Measurements from ENCODE around the gene DNAJB6.

DNAJB6 gene

DNA sequence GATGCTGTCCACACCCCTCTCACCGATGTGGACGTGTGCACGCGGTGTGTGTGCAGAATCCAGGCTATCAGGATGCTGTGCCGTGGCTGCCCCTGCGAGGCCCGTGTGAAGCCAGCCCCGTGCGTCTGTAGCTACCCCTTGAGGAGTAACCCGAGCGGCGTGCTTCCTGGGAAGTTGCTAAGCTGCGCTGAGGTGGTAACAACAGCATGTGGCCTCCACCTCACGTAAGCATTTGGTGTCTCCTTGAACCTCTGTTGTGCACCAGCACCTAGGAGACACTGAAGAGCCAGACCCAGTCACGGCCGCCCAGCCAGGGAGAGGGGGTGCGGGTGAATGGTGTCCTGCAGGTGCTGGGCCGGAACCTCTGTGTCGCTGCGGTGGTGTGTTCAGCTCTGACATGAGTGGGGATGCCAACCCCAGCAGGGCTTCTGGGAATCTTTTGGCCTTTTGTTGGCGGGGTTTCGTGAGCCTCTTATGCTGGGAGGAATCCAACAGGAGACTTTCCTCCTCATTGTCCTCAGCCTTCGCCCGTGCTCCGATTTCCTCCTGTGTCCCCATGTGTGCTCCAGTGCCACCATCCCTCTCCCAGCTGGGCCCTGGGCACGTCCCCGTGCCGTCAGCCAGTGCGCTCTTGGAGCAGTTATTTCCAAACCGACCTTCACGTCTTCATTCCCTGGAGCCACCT lies 60.4 kb downstream of the DNAJB6 start:
- no peak for DNase-seq

- no peak for DNase-seq
Observed at GRCh38 chr7:157397731-157398691, 61.2 kb downstream of the DNAJB6 start.

- no peak for DNase-seq
Observed at GRCh38 chr7:157399086-157399687, 62.4 kb downstream of the DNAJB6 start.

DNA sequence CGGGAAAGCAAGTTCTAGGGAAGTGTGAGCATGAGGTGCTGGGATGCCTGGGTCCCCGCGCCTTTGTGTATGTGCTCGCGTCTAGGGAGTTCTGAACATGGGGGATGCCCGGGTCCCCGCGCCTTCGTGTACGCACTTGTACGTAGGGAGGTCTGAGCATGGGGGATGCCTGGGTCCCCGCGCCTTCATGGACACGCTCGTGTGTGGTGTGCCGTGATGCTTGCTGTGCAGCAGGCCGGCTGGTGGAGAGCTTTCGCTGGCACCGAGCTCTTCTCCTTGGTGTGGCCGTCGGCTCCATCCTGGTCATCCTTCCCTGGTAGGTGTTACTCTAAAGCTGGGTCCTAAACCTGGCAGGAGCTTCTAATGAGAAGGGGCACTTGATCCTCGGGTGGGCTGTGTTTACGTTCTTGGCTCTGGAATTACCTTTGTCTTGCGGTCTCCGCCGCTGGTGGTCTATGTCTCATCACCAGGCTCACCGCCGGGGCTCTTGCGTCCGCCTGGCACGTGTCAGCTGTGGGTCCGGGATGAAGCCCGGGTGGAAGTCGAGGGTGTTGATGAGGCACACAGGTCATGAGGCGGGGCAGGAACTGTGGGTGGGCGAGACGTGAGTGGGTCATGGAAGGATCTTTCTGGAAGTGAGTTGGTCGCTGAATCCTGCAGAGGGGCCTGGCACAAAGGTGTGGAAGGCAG lies 63.5 kb downstream of the DNAJB6 start:
- no peak for DNase-seq

DNA sequence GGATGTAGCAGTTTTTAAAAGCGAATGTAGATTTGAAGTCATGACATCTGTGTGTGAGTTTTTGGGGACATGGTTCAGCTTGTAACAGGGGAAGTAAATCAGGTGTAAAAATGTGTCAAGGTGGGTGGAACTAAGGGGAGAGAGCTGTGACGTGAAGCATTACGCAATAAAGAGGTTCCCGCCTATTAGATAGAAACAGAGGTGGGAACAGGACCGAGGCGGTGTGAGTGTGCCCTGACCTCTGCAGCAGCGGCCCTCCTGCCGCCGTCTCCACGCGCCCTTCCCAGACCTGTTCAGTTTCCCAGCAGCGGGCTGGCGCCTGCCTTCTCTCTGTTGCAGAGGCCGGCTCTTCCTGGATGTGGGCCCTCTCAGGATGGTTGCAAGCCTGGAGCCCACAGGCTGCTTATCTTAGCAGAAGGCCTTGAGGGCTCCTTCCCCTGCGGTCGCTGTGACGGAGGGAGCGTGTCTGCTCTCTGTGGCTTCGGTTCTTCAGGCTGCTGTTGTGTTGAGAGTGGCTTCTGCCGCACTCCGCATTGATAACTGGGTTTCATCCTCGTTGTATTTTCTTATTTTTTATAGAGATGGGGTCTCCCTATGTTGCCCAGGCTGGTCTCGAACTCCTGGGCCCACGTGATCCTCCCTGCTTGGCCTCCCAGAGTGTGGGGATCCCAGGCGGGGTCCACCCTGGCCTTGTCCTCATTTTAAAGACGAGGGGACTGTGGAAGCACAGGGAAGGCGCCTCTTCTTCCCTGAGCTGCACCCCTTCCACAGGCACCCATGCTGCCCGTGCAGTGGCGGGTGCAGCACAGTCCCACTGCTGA lies 65.0 kb downstream of the DNAJB6 start:
- DNase-seq, result no peak

GRCh38 chr7:157402388-157402703 lies 65.5 kb downstream of the DNAJB6 start:
- no peak for DNase-seq

- no peak for DNase-seq
Observed at GRCh38 chr7:157402911-157403534, 66.2 kb downstream of the DNAJB6 start.

GRCh38 chr7:157403646-157404401 lies 67.0 kb downstream of the DNAJB6 start:
- no peak for DNase-seq

- no peak for DNase-seq
Observed at GRCh38 chr7:157404845-157405481, 68.2 kb downstream of the DNAJB6 start.

DNA sequence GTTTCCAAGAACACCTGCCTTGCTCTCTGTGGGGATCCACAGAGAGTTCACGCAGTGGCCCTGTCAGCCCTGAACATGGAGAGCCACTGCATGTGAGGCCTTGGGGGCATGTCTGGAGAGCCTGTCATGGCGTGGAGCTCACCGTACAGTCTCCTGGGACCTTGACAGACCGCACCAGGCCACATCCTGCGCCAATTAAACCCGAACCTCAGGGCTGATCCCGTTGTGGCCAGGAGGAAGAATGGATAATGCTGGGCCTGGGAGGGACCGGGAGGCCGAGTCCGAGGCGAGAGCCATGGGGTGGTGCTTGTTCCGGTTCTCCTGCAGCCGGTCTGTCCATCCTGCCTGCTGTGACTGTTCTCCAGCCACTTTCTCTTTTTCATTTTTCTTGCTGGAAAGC lies 68.7 kb downstream of the DNAJB6 start:
- no peak for DNase-seq

GRCh38 chr7:157405914-157406810 lies 69.4 kb downstream of the DNAJB6 start:
- no peak for DNase-seq

DNA sequence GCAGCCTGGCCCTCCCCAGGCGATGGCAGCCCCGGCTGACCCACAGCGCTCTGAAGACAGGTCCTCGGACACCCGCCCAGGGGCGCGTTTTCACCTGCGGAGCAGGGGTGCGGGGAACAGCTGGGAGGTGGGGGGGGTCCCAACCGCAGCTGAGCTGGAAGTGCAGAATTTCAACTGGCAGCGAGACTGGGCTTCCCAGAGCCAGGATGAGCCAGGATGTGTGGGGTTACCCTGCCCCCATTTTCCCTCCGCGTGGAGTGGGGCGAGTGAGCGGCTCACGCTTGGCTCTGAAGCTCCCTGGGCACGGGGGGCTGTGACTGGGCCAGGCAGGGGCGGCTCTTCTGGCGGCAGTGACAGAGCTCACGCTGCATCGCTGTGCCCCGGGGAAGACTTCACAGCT lies 70.2 kb downstream of the DNAJB6 start:
- no peak for DNase-seq

GRCh38 chr7:157407512-157408257 lies 70.9 kb downstream of the DNAJB6 start:
- DNase-seq, result no peak

GRCh38 chr7:157408258-157409101 lies 71.7 kb downstream of the DNAJB6 start:
- DNase-seq, result no peak

DNA sequence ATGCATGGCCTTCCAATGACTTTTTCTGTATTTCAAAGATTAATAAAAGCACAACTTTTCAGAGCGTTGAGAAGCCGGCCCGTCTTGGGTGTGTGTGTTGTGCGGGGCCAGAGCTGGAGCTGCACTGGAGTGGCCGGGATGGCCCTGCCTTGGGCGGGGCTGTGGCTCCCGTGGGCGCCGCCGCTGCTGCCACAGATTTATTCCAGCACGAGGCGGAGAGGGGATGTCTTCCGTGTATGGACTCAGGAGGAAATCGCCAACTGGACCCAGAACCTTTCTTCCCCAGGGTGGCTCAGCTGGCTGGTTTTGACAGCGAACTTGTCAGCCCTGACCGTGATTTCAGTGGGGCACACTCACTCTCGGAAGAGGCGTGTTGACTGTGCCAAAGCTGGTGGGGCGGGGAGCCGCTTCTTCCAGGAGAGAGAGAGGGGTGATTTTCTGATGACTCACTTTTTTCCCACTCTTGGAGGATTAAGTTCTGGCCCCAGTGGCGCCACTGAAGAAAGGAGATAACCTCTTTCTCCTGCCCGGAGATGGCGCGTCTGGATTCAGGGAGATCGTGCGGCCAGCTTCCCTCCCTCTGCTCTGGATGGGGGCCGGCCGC lies 72.4 kb downstream of the DNAJB6 start:
- DNase-seq, result no peak

- no peak for DNase-seq
Observed at GRCh38 chr7:157409753-157410727, 73.2 kb downstream of the DNAJB6 start.
